Esophagus muscularis mucosa (tissue), 3 donors: ENCODE measurements around the gene ATPAF1.

Source experiments
- POLR2A ChIP-seq: fragments of 450-650 bp; IDR thresholded peaks from one replicate; pipeline ENCODE4 v1.6.1; 2017; ENCODE audit warnings: antibody characterized with exemption, moderate library complexity, mild to moderate bottlenecking, low read depth
- POLR2AphosphoS5 ChIP-seq, 2 donors: sonication (generic); formaldehyde crosslinking; IDR thresholded peaks; one replicate each; pipeline ENCODE4 v1.6.1; 2017; ENCODE audit warnings: antibody characterized with exemption in 2 of 2
- TF ChIP-seq, protein P1 (sequence below), 3 experiments: fragments of 200-600 bp in 2 of 3; fragments of 450-650 bp in 1 of 3; sonication (generic) in 2 of 3; IDR thresholded peaks; one replicate each; pipeline ENCODE4 v1.5.1; 2017 to 2019; ENCODE audit warnings: antibody characterized with exemption in 3 of 3, mild to moderate bottlenecking in 2 of 3, moderate library complexity in 1 of 3

DNA sequence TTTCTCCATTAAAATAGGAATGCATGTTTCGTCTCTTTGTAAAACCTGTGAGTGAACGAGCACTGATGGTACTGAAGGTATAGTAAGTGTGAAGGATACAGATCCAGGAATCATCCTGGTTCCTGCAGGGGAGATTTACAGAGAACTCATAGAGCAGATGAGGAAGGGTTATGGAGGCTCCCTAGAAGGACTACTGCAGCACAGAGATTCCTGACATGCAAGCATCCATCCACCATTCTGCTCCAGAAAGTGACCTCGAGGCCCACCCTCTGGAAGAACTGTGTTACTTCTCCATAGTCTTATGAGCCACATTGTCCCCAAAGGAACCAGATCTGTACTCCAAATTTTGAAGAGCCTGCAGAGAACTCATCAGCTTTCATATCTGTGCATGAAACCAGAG is 78.6 kb downstream of the ATPAF1 start:
- TF ChIP-seq, protein P1, sequence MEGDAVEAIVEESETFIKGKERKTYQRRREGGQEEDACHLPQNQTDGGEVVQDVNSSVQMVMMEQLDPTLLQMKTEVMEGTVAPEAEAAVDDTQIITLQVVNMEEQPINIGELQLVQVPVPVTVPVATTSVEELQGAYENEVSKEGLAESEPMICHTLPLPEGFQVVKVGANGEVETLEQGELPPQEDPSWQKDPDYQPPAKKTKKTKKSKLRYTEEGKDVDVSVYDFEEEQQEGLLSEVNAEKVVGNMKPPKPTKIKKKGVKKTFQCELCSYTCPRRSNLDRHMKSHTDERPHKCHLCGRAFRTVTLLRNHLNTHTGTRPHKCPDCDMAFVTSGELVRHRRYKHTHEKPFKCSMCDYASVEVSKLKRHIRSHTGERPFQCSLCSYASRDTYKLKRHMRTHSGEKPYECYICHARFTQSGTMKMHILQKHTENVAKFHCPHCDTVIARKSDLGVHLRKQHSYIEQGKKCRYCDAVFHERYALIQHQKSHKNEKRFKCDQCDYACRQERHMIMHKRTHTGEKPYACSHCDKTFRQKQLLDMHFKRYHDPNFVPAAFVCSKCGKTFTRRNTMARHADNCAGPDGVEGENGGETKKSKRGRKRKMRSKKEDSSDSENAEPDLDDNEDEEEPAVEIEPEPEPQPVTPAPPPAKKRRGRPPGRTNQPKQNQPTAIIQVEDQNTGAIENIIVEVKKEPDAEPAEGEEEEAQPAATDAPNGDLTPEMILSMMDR (IDR thresholded peaks at IDR 0.05), result no peak
- TF ChIP-seq POLR2AphosphoS5 (IDR thresholded peaks at IDR 0.05) (no peak), POLR2A (no peak)
